HL-60 (cell line): ENCODE data around the gene UBAC2.

ENCODE experiments used
- CTCF ChIP-seq: IDR thresholded peaks from one replicate; pipeline ENCODE4 v1.5.1; 2011; ENCODE audit warnings: low read length, control low read depth, inconsistent platforms; ENCODE audit not compliant: insufficient read depth
- GABPA ChIP-seq: IDR thresholded peaks from 2 replicates; pipeline ENCODE4 v1.6.1; 2012; ENCODE audit warnings: low read depth
- POLR2AphosphoS5 ChIP-seq: IDR thresholded peaks from 2 replicates; pipeline ENCODE4 v1.6.1; 2012; ENCODE audit warnings: low read depth
- SPI1 ChIP-seq: IDR thresholded peaks from 2 replicates; pipeline ENCODE4 v1.6.1; 2012; ENCODE audit warnings: low read depth, mild to moderate bottlenecking, borderline replicate concordance

- TF ChIP-seq CTCF: no peak
- no peak for TF ChIP-seq POLR2AphosphoS5
- TF ChIP-seq SPI1: no peak
- TF ChIP-seq GABPA: no peak
Measured at GRCh38 chr13:99351772-99352171, 151.1 kb downstream of the UBAC2 start.
